Epidermal melanocyte (primary cell): ENCODE results near the gene VPS18.

ENCODE experiments used
- DNase-seq: peaks from one replicate; pipeline ENCODE4 v3.0.0; 2011; ENCODE audit warnings: low spot score; ENCODE audit not compliant: insufficient read length

The VPS18 gene

DNA sequence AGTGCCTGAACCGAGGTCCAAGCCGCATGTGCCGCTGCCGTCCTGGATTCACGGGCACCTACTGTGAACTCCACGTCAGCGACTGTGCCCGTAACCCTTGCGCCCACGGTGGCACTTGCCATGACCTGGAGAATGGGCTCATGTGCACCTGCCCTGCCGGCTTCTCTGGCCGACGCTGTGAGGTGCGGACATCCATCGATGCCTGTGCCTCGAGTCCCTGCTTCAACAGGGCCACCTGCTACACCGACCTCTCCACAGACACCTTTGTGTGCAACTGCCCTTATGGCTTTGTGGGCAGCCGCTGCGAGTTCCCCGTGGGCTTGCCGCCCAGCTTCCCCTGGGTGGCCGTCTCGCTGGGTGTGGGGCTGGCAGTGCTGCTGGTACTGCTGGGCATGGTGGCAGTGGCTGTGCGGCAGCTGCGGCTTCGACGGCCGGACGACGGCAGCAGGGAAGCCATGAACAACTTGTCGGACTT, 42.0 kb downstream of the VPS18 start:
- no peak for DNase-seq

DNA sequence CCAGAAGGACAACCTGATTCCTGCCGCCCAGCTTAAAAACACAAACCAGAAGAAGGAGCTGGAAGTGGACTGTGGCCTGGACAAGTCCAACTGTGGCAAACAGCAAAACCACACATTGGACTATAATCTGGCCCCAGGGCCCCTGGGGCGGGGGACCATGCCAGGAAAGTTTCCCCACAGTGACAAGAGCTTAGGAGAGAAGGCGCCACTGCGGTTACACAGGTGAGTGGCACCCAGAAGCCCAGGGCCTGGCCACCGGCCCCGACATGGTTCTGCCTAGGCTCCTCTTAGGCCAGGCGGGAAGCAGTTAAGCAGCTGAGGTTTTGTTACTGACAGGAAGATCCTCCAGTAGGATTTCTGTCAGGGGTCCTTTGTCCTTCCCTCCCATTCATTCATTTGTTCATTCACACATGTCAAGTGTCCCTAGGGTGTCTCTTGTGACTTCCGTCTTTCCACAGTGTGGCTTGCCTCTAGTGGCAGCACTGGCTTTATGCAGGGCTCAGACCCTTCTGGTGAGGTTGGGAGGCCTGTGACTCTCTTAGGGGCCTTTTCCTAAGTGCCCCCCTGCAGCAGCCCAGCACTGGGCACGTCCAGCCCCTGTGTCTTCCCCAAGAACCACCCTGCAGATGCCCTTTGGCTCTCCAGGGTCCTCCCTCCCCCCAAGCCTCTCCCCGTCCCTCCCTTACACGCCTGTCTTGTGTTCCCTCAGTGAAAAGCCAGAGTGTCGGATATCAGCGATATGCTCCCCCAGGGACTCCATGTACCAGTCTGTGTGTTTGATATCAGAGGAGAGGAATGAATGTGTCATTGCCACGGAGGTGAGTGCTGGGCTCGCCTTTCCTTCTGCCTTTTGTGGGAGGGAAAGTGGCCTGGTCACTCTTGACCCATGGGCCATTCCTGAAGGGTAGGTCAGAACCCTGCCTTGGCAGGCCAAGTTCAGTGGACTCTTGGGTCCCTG, 42.7 kb downstream of the VPS18 start:
- no peak for DNase-seq

DNA sequence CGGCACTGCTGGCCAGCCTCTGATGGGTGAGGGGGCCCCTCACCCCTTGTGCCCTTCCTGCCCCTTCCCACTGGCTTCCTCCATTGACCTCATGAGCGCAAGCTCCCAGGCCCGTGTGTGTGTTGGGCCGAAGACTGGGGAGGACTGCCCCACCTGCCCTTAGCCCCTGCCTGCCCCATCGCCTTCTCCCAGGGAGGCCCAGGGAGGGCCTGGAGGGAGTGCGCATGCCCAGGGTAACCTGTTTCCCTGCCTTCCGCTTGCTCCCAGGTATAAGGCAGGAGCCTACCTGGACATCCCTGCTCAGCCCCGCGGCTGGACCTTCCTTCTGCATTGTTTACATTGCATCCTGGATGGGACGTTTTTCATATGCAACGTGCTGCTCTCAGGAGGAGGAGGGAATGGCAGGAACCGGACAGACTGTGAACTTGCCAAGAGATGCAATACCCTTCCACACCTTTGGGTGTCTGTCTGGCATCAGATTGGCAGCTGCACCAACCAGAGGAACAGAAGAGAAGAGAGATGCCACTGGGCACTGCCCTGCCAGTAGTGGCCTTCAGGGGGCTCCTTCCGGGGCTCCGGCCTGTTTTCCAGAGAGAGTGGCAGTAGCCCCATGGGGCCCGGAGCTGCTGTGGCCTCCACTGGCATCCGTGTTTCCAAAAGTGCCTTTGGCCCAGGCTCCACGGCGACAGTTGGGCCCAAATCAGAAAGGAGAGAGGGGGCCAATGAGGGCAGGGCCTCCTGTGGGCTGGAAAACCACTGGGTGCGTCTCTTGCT, 43.7 kb downstream of the VPS18 start:
- DNase-seq, result no peak

DNA sequence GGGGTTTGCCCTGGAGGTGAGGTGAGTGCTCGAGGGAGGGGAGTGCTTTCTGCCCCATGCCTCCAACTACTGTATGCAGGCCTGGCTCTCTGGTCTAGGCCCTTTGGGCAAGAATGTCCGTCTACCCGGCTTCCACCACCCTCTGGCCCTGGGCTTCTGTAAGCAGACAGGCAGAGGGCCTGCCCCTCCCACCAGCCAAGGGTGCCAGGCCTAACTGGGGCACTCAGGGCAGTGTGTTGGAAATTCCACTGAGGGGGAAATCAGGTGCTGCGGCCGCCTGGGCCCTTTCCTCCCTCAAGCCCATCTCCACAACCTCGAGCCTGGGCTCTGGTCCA, 44.3 kb downstream of the VPS18 start:
- DNase-seq, result no peak

DNA sequence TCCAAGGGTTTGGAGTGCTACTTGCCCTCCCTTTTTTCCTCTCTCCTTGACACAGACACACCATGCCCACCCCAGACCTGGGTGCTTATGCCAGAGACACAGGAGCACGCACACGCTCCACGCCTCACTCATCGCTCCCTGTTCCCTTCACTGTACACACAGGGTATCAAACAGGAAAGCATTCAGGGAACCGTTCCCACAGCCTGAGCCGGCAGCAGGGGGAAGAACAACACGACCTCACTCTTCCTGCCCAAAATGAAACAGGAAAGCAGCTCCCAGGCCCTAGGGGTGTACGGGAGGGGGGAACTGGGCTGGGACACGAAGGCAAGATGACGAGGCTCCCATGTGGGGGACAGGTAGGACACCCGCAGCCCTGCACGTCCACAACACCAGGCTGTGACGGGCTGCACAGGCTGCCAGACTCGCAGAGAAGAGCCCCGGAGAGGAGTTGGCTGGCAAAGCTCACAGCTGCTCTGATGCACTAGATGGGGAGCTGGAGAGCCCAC, 46.1 kb downstream of the VPS18 start:
- DNase-seq, result no peak

DNA sequence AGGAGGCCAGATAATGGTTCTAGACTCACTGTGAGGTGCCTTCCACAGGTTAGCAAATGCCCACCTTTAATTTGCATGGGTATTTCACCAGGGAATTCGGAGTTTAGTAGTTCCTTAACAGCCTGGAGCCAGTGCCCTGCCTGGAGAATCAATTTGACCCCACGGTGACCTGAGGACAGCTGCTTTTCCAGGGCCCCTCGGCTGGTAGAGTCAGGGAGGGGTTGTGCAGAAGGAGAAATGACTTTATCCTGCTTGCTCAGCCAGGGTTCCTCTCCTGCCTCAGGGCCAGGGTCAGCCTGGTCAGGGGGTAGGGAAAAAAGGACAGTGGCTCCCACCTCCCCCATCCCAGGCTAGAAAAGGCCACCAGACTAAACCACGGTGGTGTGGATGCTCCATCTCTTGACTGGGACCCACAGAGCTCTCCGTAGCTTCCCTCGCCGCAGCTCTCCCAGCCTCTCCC, 46.8 kb downstream of the VPS18 start:
- DNase-seq, result no peak

DNA sequence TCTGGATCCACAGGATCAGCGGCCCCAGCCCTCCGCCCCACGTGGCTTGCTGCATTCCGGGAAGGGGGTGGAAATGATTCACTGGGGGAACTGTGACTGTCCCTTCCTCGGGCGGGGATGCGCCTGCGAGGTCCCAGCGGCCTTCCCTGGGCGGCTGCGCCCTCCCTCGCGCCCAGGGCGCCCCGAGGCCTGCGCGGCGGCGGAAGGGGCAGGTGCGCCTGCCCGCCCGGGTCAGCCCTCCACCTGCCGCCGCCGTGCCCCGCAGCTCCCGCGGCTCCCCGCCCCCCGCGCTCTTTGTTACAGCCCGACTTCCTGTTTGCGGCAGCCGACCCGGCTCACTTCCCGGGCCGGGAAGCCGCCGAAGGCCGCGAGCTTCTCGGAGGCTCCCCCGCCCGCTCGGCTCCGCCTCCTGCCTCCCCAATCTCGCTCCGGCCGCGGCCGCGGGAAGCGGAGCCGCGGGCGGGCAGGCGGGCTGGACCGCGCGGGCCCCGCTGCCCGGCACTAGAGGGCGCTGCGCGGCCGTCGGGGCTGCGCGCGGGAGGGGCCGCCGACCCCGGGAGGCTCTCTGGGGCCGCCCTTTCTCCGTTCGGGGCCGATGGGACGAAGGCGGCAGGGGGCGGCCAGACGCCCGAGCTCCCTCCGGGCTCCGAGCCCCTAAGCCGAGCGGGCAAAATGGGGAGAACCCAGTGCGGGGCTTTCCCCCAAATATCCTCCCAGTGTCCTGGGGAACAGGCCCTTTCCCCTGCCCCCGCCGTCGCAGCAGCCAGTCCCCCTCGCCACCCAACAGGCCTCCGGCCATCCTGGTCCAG, 47.5 kb downstream of the VPS18 start:
- DNase-seq, result peak; percentile 92

DNA sequence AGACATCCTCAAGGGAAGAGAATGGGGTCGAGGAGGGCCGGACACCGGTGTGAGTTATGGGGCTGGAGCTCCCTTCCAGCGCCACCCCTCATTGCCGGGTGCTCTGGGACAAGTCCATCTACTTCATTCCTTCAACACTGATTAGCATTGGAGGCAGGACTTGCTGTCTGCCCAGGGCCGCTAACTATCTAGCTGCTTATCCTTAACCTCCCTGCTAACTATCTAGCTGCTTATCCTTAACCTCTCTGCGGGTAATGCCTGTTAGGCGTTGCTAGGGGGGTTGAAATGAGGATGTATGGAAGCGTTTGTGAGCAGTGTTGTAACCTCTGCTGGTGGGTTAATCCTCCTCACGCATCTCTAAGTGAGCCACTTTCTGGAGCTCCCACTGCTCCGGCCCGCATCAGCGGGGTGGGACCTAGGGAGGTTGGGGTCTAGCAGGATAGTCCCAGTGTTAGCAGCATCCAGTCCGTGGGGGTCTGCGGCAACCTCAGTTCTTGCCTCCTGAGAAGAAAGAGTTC, 48.1 kb downstream of the VPS18 start:
- no peak for DNase-seq

DNA sequence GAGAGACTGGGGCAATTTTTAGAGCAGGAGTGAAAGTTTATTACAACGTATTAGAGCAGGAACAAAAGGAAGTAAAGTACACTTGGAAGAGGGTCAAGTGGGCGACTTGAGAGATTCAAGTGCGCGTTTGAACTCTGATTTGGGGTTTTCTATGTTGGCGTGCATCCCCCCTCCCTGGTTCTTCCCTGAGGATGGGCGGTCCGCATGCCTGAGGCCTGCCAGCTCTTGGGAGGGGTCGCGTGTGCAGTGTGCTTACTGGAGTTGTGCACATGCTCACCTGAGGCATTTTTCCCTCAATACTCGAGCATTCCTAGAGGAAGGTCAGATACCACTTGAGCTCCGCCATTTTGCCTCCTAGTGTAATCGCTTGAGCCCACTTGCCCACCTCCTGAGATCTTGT, 48.6 kb downstream of the VPS18 start:
- no peak for DNase-seq

DNA sequence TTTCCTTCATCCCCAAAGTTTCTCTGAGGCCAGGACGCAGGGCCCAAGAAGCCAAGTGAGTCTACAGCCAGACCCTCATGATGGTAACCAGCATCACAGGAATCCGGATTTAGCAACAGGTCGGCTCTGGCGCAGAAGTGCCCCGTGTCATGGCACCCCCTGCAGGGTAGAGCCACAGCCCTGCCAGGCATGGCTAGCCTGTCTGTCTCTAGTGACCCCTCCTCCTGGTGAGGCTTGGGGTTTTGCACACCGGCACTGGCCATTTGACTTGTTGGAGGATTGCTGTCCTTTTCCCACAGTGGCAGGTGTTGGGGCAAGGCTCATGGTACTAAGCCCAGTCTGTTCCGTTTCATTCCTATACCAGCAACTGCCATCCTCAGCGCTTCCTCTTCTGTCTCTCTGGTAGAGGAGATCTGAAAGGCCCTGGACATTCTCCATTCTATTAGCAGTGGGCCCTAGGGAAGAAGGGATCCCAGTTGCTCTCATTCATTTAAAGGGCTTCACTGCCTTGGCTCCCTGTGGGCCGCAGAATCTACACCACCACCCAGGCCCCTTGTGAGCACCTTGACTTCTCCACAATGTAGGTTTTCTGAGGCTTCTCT, 49.6 kb downstream of the VPS18 start:
- DNase-seq, result no peak

DNA sequence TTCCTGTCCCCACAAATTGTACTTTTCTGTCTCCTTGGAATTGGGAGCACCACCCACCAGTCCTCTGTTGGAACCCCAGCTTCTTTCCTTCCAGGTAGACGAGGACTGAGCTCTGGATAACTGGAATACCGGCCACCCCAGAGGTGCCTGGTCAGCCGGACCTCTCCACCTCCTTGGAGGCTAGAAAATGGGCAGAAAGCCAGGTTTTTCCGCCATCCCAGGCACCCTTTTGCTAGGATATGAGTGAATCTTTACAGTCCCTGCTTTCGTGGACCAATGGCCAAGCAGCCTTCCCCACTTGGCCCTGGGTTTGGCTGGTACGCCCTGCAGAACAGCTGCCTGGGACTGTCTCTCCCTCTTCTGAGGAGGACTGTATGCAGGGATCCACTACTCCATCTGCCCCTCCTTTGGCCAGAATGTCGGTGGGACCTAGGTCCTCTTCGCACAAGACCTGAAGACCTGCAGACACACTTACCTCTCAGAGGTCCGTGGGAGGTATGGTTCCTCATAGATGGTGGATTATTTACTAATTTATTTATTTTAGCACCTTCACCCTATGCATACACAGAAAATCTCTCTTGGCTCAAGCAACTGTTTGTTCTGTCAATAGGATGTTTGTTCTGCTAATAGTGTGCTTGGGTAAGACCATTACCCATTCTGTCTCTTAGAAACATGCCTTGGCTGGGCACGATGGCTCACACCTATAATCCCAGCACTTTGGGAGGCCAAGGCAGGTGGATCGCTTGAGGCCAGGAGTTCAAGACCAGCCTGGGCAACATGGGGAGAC, 50.5 kb downstream of the VPS18 start:
- DNase-seq, result no peak

DNA sequence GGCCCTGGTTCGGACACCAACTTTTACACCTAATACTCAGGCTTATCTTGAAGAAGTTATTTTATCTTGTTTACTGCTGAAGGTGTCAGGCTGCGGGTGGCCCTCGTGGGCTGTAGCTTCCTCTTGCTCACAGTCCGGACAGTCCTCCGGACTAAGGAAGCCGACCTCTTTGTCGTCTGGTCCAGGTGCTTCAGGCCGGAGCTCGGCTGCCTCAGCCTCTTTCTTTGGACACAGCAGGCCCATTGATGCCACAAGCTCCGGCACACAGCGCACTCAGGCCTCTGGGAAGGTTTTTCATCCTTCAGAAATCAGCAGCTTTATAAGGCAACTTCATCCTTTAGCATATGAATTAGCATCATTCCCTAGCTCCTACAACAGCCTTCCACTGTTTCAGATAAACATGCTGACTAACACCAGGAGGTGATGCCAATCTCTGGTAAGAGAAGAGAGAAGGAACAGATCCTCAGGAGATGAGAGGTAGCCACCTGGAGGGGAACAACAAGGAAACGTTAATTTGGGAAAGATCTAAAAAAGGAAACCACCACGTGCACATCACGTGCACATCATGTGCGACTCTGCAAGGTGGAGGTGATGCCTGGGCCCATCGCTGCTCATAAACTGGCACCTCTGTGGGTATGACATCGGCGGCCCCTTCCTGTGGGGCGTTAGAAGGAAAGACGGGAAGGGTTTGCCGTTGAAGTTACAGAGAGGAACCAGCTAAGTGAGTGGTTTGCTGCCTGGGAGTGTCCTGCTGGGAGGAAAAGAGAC, 54.6 kb downstream of the VPS18 start:
- DNase-seq, result no peak

DNA sequence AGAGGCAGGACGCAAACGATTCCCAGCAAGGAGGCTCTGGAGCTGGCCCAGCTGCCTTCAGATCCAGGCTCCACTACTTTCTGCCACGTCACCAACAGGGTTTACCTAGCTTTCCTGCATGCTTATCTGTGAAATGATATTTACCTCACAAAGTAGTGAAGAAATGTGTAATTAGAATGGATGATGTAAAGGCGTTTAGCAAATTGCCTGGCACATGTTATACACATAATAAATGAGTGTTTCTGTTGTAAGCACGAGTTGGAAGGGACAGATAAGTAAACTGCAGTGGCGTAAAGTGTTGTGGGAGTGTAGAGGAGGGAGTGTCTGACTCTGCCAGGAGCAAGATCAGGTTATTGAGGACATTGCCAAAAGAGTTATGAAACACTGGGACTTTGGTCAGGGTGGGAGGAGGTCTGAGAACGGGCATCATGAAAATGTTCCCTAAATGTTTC, 55.5 kb downstream of the VPS18 start:
- DNase-seq, result no peak

DNA sequence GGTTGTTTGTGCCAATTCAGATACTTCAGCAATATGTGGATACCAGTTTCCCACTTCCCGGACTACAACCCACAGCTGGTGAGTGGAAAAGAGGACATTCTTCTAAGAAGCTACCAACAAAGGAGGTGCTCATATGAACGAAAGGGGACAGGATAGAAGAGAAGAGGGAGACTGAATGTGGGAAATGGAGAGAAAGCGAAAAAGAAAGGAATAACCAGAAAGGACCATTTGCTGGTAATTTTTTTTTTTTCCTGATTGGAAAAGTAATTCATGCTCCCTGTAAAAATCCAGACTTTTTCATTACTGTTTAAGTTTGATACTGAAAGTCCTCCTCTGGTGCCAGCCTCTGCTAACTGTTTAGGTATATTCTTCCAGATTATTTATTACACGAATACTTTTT, 57.5 kb downstream of the VPS18 start:
- no peak for DNase-seq

DNA sequence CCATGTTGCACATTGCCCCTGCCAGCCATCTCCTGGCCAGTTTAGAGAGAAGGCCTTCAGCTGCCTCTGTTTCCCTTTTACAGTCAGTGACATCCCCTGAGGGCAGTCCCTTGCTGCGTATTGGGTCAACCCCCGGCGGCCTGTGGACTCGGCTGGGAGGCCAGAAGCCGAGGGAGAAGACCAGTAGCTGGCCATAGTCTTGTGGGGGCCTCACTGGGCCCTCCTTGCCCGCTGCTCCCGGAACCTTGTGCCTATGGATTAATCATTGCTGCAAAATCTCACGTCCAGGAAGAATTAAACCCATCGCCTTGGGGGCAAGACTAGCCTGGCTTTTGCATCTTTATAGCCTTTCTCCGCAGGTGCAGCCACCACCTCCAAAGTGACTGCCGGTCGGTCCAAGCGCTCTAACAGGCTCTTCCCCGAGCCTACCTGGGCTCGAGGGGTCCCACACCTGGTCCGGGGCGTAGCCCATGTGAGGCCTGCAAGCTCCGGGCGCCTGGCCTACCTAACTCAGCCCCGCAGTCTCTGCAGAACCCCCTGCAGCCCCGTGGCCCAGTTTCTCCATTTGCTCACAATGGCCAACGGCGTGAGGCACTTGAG, 58.2 kb downstream of the VPS18 start:
- no peak for DNase-seq

DNA sequence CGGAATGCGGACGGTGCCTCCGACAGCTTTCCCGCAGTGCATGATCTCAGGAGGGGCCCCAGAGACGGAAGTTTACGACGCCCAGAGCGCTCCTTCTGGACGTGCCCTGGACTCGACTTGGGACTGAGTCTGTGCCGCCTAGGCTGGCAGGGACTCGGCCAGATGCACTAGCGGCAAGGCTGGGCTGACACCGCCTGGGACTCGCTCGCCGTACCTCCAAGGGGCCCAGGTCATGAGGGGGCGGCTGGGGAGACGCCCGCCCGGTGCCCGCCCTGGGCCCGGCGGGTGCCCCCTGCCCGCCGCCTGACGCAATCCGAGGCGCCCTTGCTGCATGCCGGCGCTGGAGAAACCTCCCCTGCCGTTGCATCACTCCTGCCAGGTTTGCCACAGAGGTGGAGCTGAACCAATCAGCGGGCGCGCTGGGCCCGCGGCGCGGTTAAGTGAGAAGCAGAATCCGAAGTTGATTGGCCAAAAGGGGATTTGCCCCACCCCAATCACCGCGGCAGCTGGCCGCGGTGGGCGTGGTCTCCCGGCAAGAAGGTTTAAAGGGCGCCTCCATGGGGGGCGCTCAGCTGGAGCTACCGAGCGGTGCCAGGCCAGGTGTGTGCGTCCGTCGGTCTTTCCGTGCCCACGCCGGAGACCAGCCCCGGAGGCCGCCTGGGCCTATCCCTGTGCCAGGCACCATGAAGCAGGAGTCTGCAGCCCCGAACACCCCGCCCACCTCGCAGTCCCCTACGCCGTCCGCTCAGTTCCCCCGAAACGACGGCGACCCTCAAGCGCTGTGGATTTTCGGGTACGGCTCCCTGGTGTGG, 58.9 kb downstream of the VPS18 start, which contains the start of gene CHAC1:
CHAC1 (plus strand) TSS at position 571 of the 812 bp plus-strand sequence; CDS start at position 684, 113 bp downstream.
- DNase-seq, result peak; percentile 100
